HepG2 (cell line): ENCODE data around the gene TAOK3. TPM values are rescaled to one million over a fixed set of nuclear protein-coding genes. Genes with fewer than 3 reads are reported as not detected.

Source experiments
- ATRX ChIP-seq: sonication (generic); formaldehyde crosslinking; IDR thresholded peaks from 2 replicates; pipeline ENCODE4 v1.4.0; 2020; ENCODE audit warnings: missing genetic modification reagents, borderline replicate concordance
- E2F5 ChIP-seq: sonication (generic); formaldehyde crosslinking; conservative IDR thresholded peaks from 2 replicates; pipeline ENCODE4 v1.4.0; 2020; ENCODE audit warnings: missing genetic modification reagents
- HMGA1 ChIP-seq: sonication (generic); formaldehyde crosslinking; conservative IDR thresholded peaks from 2 replicates; pipeline ENCODE4 v1.4.0; 2020; ENCODE audit warnings: missing genetic modification reagents
- HOXD1 ChIP-seq: sonication (generic); formaldehyde crosslinking; IDR thresholded peaks from 2 replicates; pipeline ENCODE4 v1.5.0; 2020; ENCODE audit warnings: missing genetic modification reagents
- IKZF1 ChIP-seq: fragments of 450-650 bp; IDR thresholded peaks from 2 replicates; pipeline ENCODE4 v1.7.1; 2016
- KDM1A ChIP-seq: IDR thresholded peaks from 2 replicates; pipeline ENCODE4 v1.6.1; 2016; ENCODE audit warnings: missing compliant biosample characterization
- NCOA2 ChIP-seq: sonication (generic); formaldehyde crosslinking; IDR thresholded peaks from 2 replicates; pipeline ENCODE4 v1.8.0; 2022; ENCODE audit warnings: inconsistent platforms
- NR1H2 ChIP-seq: sonication (generic); formaldehyde crosslinking; IDR thresholded peaks from 2 replicates; pipeline ENCODE4 v1.8.1; 2022; ENCODE audit warnings: low read depth, missing genetic modification reagents, borderline replicate concordance
- NRL ChIP-seq: sonication (generic); formaldehyde crosslinking; IDR thresholded peaks from 2 replicates; pipeline ENCODE4 v1.5.0; 2020; ENCODE audit warnings: missing genetic modification reagents, mild to moderate bottlenecking, moderate library complexity, borderline replicate concordance
- PRDM10 ChIP-seq: sonication (generic); formaldehyde crosslinking; IDR thresholded peaks from 2 replicates; pipeline ENCODE4 v1.4.0; 2020; ENCODE audit warnings: low read depth, missing genetic modification reagents
- RAD21 ChIP-seq: fragments of 450-650 bp; formaldehyde crosslinking; IDR thresholded peaks from 2 replicates; pipeline ENCODE4 v1.5.0; 2020; ENCODE audit warnings: mild to moderate bottlenecking
- REL ChIP-seq: sonication (generic); formaldehyde crosslinking; conservative IDR thresholded peaks from 2 replicates; pipeline ENCODE4 v1.8.0; 2022; ENCODE audit warnings: mild to moderate bottlenecking, missing genetic modification reagents, moderate library complexity
- RFXAP ChIP-seq: sonication (generic); formaldehyde crosslinking; IDR thresholded peaks from 2 replicates; pipeline ENCODE4 v1.4.0; 2020; ENCODE audit warnings: missing genetic modification reagents, borderline replicate concordance
- TEAD2 ChIP-seq: sonication (generic); formaldehyde crosslinking; IDR thresholded peaks from 2 replicates; pipeline ENCODE4 v1.9.0; 2021; ENCODE audit warnings: missing genetic modification reagents
- TMF1 ChIP-seq: sonication (generic); formaldehyde crosslinking; IDR thresholded peaks from 2 replicates; pipeline ENCODE4 v1.8.1; 2022; ENCODE audit warnings: low read depth, missing genetic modification reagents
- U2AF1 ChIP-seq: fragments of 200-400 bp; formaldehyde crosslinking; optimal IDR thresholded peaks from 2 replicates; pipeline ENCODE3; 2017; ENCODE audit warnings: mild to moderate bottlenecking, low read depth, low read length
- ZFP37 ChIP-seq: sonication (generic); formaldehyde crosslinking; IDR thresholded peaks from 2 replicates; pipeline ENCODE4 v1.4.0; 2020; ENCODE audit warnings: missing genetic modification reagents, borderline replicate concordance
- ZFP82 ChIP-seq: sonication (generic); formaldehyde crosslinking; IDR thresholded peaks from 2 replicates; pipeline ENCODE4 v1.5.1; 2020; ENCODE audit warnings: mild to moderate bottlenecking, missing genetic modification reagents, borderline replicate concordance
- ZNF232 ChIP-seq: sonication (generic); formaldehyde crosslinking; IDR thresholded peaks from 2 replicates; pipeline ENCODE4 v1.4.0; 2020; ENCODE audit warnings: missing genetic modification reagents, borderline replicate concordance
- ZNF354B ChIP-seq: sonication (generic); formaldehyde crosslinking; IDR thresholded peaks from 2 replicates; pipeline ENCODE4 v1.8.0; 2022; ENCODE audit warnings: mild to moderate bottlenecking, missing genetic modification reagents
- ZNF503 ChIP-seq: sonication (generic); formaldehyde crosslinking; IDR thresholded peaks from 2 replicates; pipeline ENCODE4 v1.4.0; 2020; ENCODE audit warnings: missing genetic modification reagents
- ZNF660 ChIP-seq: sonication (generic); formaldehyde crosslinking; IDR thresholded peaks from 2 replicates; pipeline ENCODE4 v1.5.1; 2020; ENCODE audit warnings: mild to moderate bottlenecking, low read depth, missing genetic modification reagents, borderline replicate concordance
- ZNF768 ChIP-seq: sonication (generic); formaldehyde crosslinking; IDR thresholded peaks from 2 replicates; pipeline ENCODE4 v1.4.0; 2020; ENCODE audit warnings: missing genetic modification reagents
- ZNF883 ChIP-seq: sonication (generic); formaldehyde crosslinking; IDR thresholded peaks from 2 replicates; pipeline ENCODE4 v1.5.1; 2020; ENCODE audit warnings: mild to moderate bottlenecking, missing genetic modification reagents; ENCODE audit errors: not compliant biosample characterization
- ZZZ3 ChIP-seq: sonication (generic); formaldehyde crosslinking; IDR thresholded peaks from 2 replicates; pipeline ENCODE4 v1.4.0; 2020; ENCODE audit warnings: missing genetic modification reagents, mild to moderate bottlenecking, borderline replicate concordance
- polyA plus RNA-seq, 8 experiments: library from polyadenylated mRNA; depleted of rRNA in 3 of 8; stranded (reverse) in 7 of 8; unstranded in 1 of 8; fragments of >200 nt; fragmentation: Illumina TruSeq in 4 of 8; extraction: Trizol in 4 of 8; gene quantifications; 2 replicates each; pipeline versions ENCODE4 v1.2.1 to v1.2.3, GENCODE V29; 2011 to 2016; ENCODE audit warnings: low read depth in 4 of 8, missing spikeins in 1 of 8, mixed read lengths in 1 of 8; ENCODE audit not compliant: insufficient read depth in 1 of 8
- total RNA-seq, 5 experiments: library from RNA; depleted of rRNA; stranded (reverse); fragments of >200 nt; fragmentation: Illumina TruSeq; extraction: Trizol; gene quantifications; 2 replicates each; pipeline ENCODE4 v1.2.3, GENCODE V29; 2016; ENCODE audit warnings: low read depth in 1 of 5

Gene TAOK3
- total and polyA plus RNA-seq, 2 of the 13 experiments (the other 11 are each of a cell fraction or from before 2014, with no cell fraction given), result 10.4 to 12.3 TPM

- TF ChIP-seq TMF1 (CRISPR knock-in tag) (peak; percentile 90; the same call in 1 of the 2 replicates), NCOA2 (CRISPR knock-in tag) (peak; percentile 55), ZNF503 (CRISPR knock-in tag) (peak; percentile 65), U2AF1 (no peak), RFXAP (CRISPR knock-in tag) (peak; percentile 80; the same call in 1 of the 2 replicates), TEAD2 (CRISPR knock-in tag) (no peak), ZNF883 (CRISPR knock-in tag) (peak; percentile 96), REL (CRISPR knock-in tag) (0 out of 2 replicates have a peak, but pooled peaks have one; percentile 59), ZNF354B (CRISPR knock-in tag) (0 out of 2 replicates have a peak, but pooled peaks have one; percentile 41), RAD21 (peak; percentile 63), HMGA1 (CRISPR knock-in tag) (no peak), IKZF1 (no peak), KDM1A (CRISPR knock-in tag) (no peak), NR1H2 (CRISPR knock-in tag) (no peak), NRL (CRISPR knock-in tag) (peak; percentile 86; the same call in 1 of the 2 replicates), E2F5 (peak; percentile 28; the same call in 1 of the 2 replicates), PRDM10 (CRISPR knock-in tag) (no peak; the same call in 1 of the 2 replicates), ATRX (no peak), ZZZ3 (CRISPR knock-in tag) (peak; percentile 58; the same call in 1 of the 2 replicates), ZNF660 (CRISPR knock-in tag) (no peak), ZFP37 (0 out of 2 replicates have a peak, but pooled peaks have one; percentile 80), ZNF768 (CRISPR knock-in tag) (peak; percentile 85), ZNF232 (CRISPR knock-in tag) (peak; percentile 76), ZFP82 (CRISPR knock-in tag) (peak; percentile 76; the same call in 1 of the 2 replicates), HOXD1 (peak; percentile 92)
These were observed 236.7 kb downstream of the TAOK3 start, which contains the start of gene PEBP1 (continued) for GRCh38 chr12:118135788-118136558.
